ENCODE results near the gene HEXA. TPM values are rescaled to one million over a fixed set of nuclear protein-coding genes. Genes with fewer than 3 reads are reported as not detected.
A peak's percentile ranks its signal among the peaks of the same experiment; 100 is the strongest.
"Not testable (repeated sequence)": the region's sequence is repeated elsewhere in the genome, so short reads cannot be mapped to it uniquely, and the experiment has no call there.

Gene HEXA
- 107 TPM for polyA plus RNA-seq (2013)

GRCh38 chr15:72375846-72376581 lies at the start of gene HEXA:
TSS of gene HEXA (minus strand) at chr15:72376014. CDS start at chr15:72375972, 42 bp downstream.
- peak within 1 kb of the TSS; percentile 73 to 98 (median 92) for H3K4me3 ChIP-seq (ENCODE audit: control insufficient read depth in 1 of 7, extremely low read depth in 1 of 7, insufficient read depth in 4 of 7, low read depth in 2 of 7, low read length in 6 of 7)
- H3K36me3 ChIP-seq (ENCODE audit: control insufficient read depth in 4 of 4, insufficient read depth in 4 of 4, low read length in 3 of 4): peaks cover 0 to 7% (median 2%) of the 10 kb centered on the region in 4 experiments
- 0% methylated on average over 50 of the region's 50 CpGs for WGBS (ENCODE audit: insufficient coverage)
- ChIA-PET CTCF (interaction anchor here (0.7 to 1.6 kb wide), 8 partner anchors 9 to 177 kb away, joined by 3 to 5 read pairs (median 3); no protein-coding TSS in a partner anchor), POLR2A (no interaction called here)
- H3K27ac ChIP-seq (ENCODE audit: insufficient read depth in 1 of 2, low read depth in 1 of 2, low read length in 2 of 2, poor library complexity in 1 of 2, severe bottlenecking in 2 of 2): peak within 1 kb of the TSS; percentile 80 to 90
- peak; percentile 95 to 98 (median 97) for DNase-seq
- H3K9me3 ChIP-seq (ENCODE audit: control extremely low read depth in 1 of 5, control insufficient read depth in 4 of 5, insufficient read depth in 2 of 5, low read depth in 1 of 5, low read length in 4 of 5): no peaks in the 10 kb centered on the region
- peaks cover 16 to 37% (median 28%) of the 10 kb centered on the region in 4 experiments for H3K4me1 ChIP-seq (ENCODE audit: control extremely low read depth in 1 of 4, control insufficient read depth in 4 of 4, insufficient read depth in 4 of 4, low read length in 3 of 4)
- H3K27me3 ChIP-seq (replicated peaks in 2 of 5; ENCODE audit: control insufficient read depth in 4 of 5, insufficient read depth in 5 of 5, low read length in 4 of 5): no peaks in the 10 kb centered on the region

DNA sequence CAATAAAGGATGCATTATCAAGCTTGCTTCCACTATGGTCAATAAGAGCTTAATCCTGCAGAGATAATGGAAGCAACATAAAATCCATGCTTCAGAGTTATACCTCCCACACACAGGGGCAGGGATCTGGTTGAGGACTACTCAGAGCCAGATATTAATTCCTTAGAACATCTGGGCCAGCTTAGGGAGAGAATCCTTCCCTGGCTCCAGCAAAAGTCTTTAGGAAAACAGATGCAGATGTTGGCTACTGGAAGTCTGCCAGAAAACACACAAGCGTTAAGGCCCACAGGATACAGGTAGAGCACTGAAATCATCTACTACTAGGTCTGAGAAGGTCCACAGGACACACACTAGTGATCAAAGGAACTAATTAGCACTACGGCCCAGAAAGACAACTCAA lies 47.4 kb upstream of the HEXA start:
- Histone ChIP-seq H3K27ac (ENCODE audit: insufficient read depth in 1 of 2, low read depth in 1 of 2, low read length in 2 of 2, poor library complexity in 1 of 2, severe bottlenecking in 2 of 2) (no peak overlapping the region), H3K9me3 (ENCODE audit: control extremely low read depth in 1 of 5, control insufficient read depth in 4 of 5, insufficient read depth in 2 of 5, low read depth in 1 of 5, low read length in 4 of 5) (peaks cover 2 to 40% (median 11%) of the 10 kb centered on the region in 5 experiments), H3K27me3 (replicated peaks in 2 of 5; ENCODE audit: control insufficient read depth in 4 of 5, insufficient read depth in 5 of 5, low read length in 4 of 5) (peaks cover 0 to 4% (median 0%) of the 10 kb centered on the region in 5 experiments), H3K4me3 (ENCODE audit: control insufficient read depth in 1 of 7, extremely low read depth in 1 of 7, insufficient read depth in 4 of 7, low read depth in 2 of 7, low read length in 6 of 7) (no peak overlapping the region), H3K4me1 (ENCODE audit: control extremely low read depth in 1 of 4, control insufficient read depth in 4 of 4, insufficient read depth in 4 of 4, low read length in 3 of 4) (peaks cover 0 to 10% (median 3%) of the 10 kb centered on the region in 4 experiments), H3K36me3 (ENCODE audit: control insufficient read depth in 4 of 4, insufficient read depth in 4 of 4, low read length in 3 of 4) (no peaks in the 10 kb centered on the region)
- POLR2A ChIA-PET: no interaction called here
- DNase-seq: no peak
- 100% methylated on average over 2 of the region's 2 CpGs for WGBS (ENCODE audit: insufficient coverage)
- CTCF ChIA-PET: no interaction called here

GRCh38 chr15:72421484-72421883 lies 45.7 kb upstream of the HEXA start:
- ChIA-PET CTCF (no interaction called here), POLR2A (no interaction called here)
- peaks cover 0 to 4% (median 0%) of the 10 kb centered on the region in 5 experiments for H3K27me3 ChIP-seq (replicated peaks in 2 of 5; ENCODE audit: control insufficient read depth in 4 of 5, insufficient read depth in 5 of 5, low read length in 4 of 5)
- peaks cover 0 to 6% (median 3%) of the 10 kb centered on the region in 4 experiments for H3K4me1 ChIP-seq (ENCODE audit: control extremely low read depth in 1 of 4, control insufficient read depth in 4 of 4, insufficient read depth in 4 of 4, low read length in 3 of 4)
- DNase-seq: no peak
- H3K9me3 ChIP-seq (ENCODE audit: control extremely low read depth in 1 of 5, control insufficient read depth in 4 of 5, insufficient read depth in 2 of 5, low read depth in 1 of 5, low read length in 4 of 5): peaks cover 0 to 25% (median 6%) of the 10 kb centered on the region in 5 experiments
- 100% methylated on average over 1 of the region's 1 CpG for WGBS (ENCODE audit: insufficient coverage)
- no peak overlapping the region for H3K27ac ChIP-seq (ENCODE audit: insufficient read depth in 1 of 2, low read depth in 1 of 2, low read length in 2 of 2, poor library complexity in 1 of 2, severe bottlenecking in 2 of 2)
- no peak overlapping the region for H3K4me3 ChIP-seq (ENCODE audit: control insufficient read depth in 1 of 7, extremely low read depth in 1 of 7, insufficient read depth in 4 of 7, low read depth in 2 of 7, low read length in 6 of 7)
- H3K36me3 ChIP-seq (ENCODE audit: control insufficient read depth in 4 of 4, insufficient read depth in 4 of 4, low read length in 3 of 4): no peaks in the 10 kb centered on the region

GRCh38 chr15:72420576-72420975 lies 44.8 kb upstream of the HEXA start:
- WGBS (ENCODE audit: insufficient coverage): no CpG with 5 or more reads among the region's 2 CpGs
- Histone ChIP-seq H3K27ac (ENCODE audit: insufficient read depth in 1 of 2, low read depth in 1 of 2, low read length in 2 of 2, poor library complexity in 1 of 2, severe bottlenecking in 2 of 2) (no peak overlapping the region), H3K4me3 (ENCODE audit: control insufficient read depth in 1 of 7, extremely low read depth in 1 of 7, insufficient read depth in 4 of 7, low read depth in 2 of 7, low read length in 6 of 7) (peak overlapping the region in 2 of 7 experiments; percentile 5 to 36), H3K36me3 (ENCODE audit: control insufficient read depth in 4 of 4, insufficient read depth in 4 of 4, low read length in 3 of 4) (no peaks in the 10 kb centered on the region), H3K27me3 (replicated peaks in 2 of 5; ENCODE audit: control insufficient read depth in 4 of 5, insufficient read depth in 5 of 5, low read length in 4 of 5) (peaks cover 0 to 4% (median 0%) of the 10 kb centered on the region in 5 experiments), H3K4me1 (ENCODE audit: control extremely low read depth in 1 of 4, control insufficient read depth in 4 of 4, insufficient read depth in 4 of 4, low read length in 3 of 4) (peaks cover 0 to 5% (median 3%) of the 10 kb centered on the region in 4 experiments), H3K9me3 (ENCODE audit: control extremely low read depth in 1 of 5, control insufficient read depth in 4 of 5, insufficient read depth in 2 of 5, low read depth in 1 of 5, low read length in 4 of 5) (peaks cover 0 to 22% (median 6%) of the 10 kb centered on the region in 5 experiments)
- POLR2A ChIA-PET: no interaction called here
- DNase-seq: peak; percentile 19 to 75 (median 60)
- CTCF ChIA-PET: no interaction called here

GRCh38 chr15:72419768-72420167 lies 44.0 kb upstream of the HEXA start:
- CTCF ChIA-PET; H3K4me3 ChIP-seq (ENCODE audit: control insufficient read depth in 1 of 7, extremely low read depth in 1 of 7, insufficient read depth in 4 of 7, low read depth in 2 of 7, low read length in 6 of 7); H3K36me3 ChIP-seq (ENCODE audit: control insufficient read depth in 4 of 4, insufficient read depth in 4 of 4, low read length in 3 of 4); H3K27me3 ChIP-seq (replicated peaks in 2 of 5; ENCODE audit: control insufficient read depth in 4 of 5, insufficient read depth in 5 of 5, low read length in 4 of 5); H3K4me1 ChIP-seq (ENCODE audit: control extremely low read depth in 1 of 4, control insufficient read depth in 4 of 4, insufficient read depth in 4 of 4, low read length in 3 of 4); POLR2A ChIA-PET; DNase-seq; H3K27ac ChIP-seq (ENCODE audit: insufficient read depth in 1 of 2, low read depth in 1 of 2, low read length in 2 of 2, poor library complexity in 1 of 2, severe bottlenecking in 2 of 2): not testable (repeated sequence)
- H3K9me3 ChIP-seq (ENCODE audit: control extremely low read depth in 1 of 5, control insufficient read depth in 4 of 5, insufficient read depth in 2 of 5, low read depth in 1 of 5, low read length in 4 of 5): peaks cover 0 to 18% (median 3%) of the 10 kb centered on the region in 5 experiments
- no CpG with 5 or more reads among the region's 3 CpGs for WGBS (ENCODE audit: insufficient coverage)

GRCh38 chr15:72415304-72415703 lies 39.5 kb upstream of the HEXA start:
- ChIA-PET CTCF (no interaction called here), POLR2A (no interaction called here)
- Histone ChIP-seq H3K27me3 (replicated peaks in 2 of 5; ENCODE audit: control insufficient read depth in 4 of 5, insufficient read depth in 5 of 5, low read length in 4 of 5) (no peaks in the 10 kb centered on the region), H3K9me3 (ENCODE audit: control extremely low read depth in 1 of 5, control insufficient read depth in 4 of 5, insufficient read depth in 2 of 5, low read depth in 1 of 5, low read length in 4 of 5) (peaks cover 0 to 7% (median 2%) of the 10 kb centered on the region in 5 experiments), H3K27ac (ENCODE audit: insufficient read depth in 1 of 2, low read depth in 1 of 2, low read length in 2 of 2, poor library complexity in 1 of 2, severe bottlenecking in 2 of 2) (no peak overlapping the region), H3K36me3 (ENCODE audit: control insufficient read depth in 4 of 4, insufficient read depth in 4 of 4, low read length in 3 of 4) (no peaks in the 10 kb centered on the region), H3K4me3 (ENCODE audit: control insufficient read depth in 1 of 7, extremely low read depth in 1 of 7, insufficient read depth in 4 of 7, low read depth in 2 of 7, low read length in 6 of 7) (no peak overlapping the region), H3K4me1 (ENCODE audit: control extremely low read depth in 1 of 4, control insufficient read depth in 4 of 4, insufficient read depth in 4 of 4, low read length in 3 of 4) (peaks cover 0 to 2% (median under 1%) of the 10 kb centered on the region in 4 experiments)
- WGBS (ENCODE audit: insufficient coverage): 100% methylated on average over 1 of the region's 2 CpGs
- no peak for DNase-seq

GRCh38 chr15:72413337-72413736 lies 37.5 kb upstream of the HEXA start:
- H3K36me3 ChIP-seq (ENCODE audit: control insufficient read depth in 4 of 4, insufficient read depth in 4 of 4, low read length in 3 of 4); POLR2A ChIA-PET; DNase-seq; H3K4me3 ChIP-seq (ENCODE audit: control insufficient read depth in 1 of 7, extremely low read depth in 1 of 7, insufficient read depth in 4 of 7, low read depth in 2 of 7, low read length in 6 of 7); H3K27me3 ChIP-seq (replicated peaks in 2 of 5; ENCODE audit: control insufficient read depth in 4 of 5, insufficient read depth in 5 of 5, low read length in 4 of 5); H3K27ac ChIP-seq (ENCODE audit: insufficient read depth in 1 of 2, low read depth in 1 of 2, low read length in 2 of 2, poor library complexity in 1 of 2, severe bottlenecking in 2 of 2); H3K9me3 ChIP-seq (ENCODE audit: control extremely low read depth in 1 of 5, control insufficient read depth in 4 of 5, insufficient read depth in 2 of 5, low read depth in 1 of 5, low read length in 4 of 5); H3K4me1 ChIP-seq (ENCODE audit: control extremely low read depth in 1 of 4, control insufficient read depth in 4 of 4, insufficient read depth in 4 of 4, low read length in 3 of 4): not testable (repeated sequence)
- CTCF ChIA-PET: interaction anchor here (1.3 kb wide), 1 partner anchor 9 kb away, joined by 3 read pairs; no protein-coding TSS in a partner anchor
- no CpG with 5 or more reads among the region's 3 CpGs for WGBS (ENCODE audit: insufficient coverage)
